Erythroblast (primary cell): Measurements from ENCODE around the gene AGBL4.
"Not testable (repeated sequence)": the region's sequence is repeated elsewhere in the genome, so short reads cannot be mapped to it uniquely, and the experiment has no call there.

Source experiments
- DNase-seq, 2 experiments: peaks; one replicate each; lab custom pipeline; 2025; lab: John Stamatoyannopoulos, UW
- GATA1 ChIP-seq: IDR thresholded peaks from 2 replicates; pipeline ENCODE4 v1.6.1; 2011; ENCODE audit warnings: low read depth, mild to moderate bottlenecking, control low read depth, low read length, moderate library complexity
- POLR2A ChIP-seq: IDR thresholded peaks from 2 replicates; pipeline ENCODE4 v1.6.1; 2011; ENCODE audit warnings: mild to moderate bottlenecking, low read length

The AGBL4 gene

GRCh38 chr1:49841767-49842166, 182.0 kb downstream of the AGBL4 start:
- TF ChIP-seq GATA1, result no peak
- no peak for TF ChIP-seq POLR2A
- no peak for DNase-seq

- TF ChIP-seq GATA1, result no peak
- no peak for TF ChIP-seq POLR2A
- DNase-seq, result no peak
Measured at GRCh38 chr1:49824261-49824660, 199.5 kb downstream of the AGBL4 start.

GRCh38 chr1:49817681-49818080, 206.1 kb downstream of the AGBL4 start:
- TF ChIP-seq GATA1, result no peak
- TF ChIP-seq POLR2A, result no peak
- no peak for DNase-seq

GRCh38 chr1:49787013-49787412, 236.7 kb downstream of the AGBL4 start:
- DNase-seq, result not testable (repeated sequence)

GRCh38 chr1:49765034-49765433, 258.7 kb downstream of the AGBL4 start:
- no peak for DNase-seq
- no peak for TF ChIP-seq POLR2A
- TF ChIP-seq GATA1, result no peak

- DNase-seq, result not testable (repeated sequence)
Measured at GRCh38 chr1:49738118-49738517, 285.6 kb downstream of the AGBL4 start.

GRCh38 chr1:49728377-49728776, 295.4 kb downstream of the AGBL4 start:
- DNase-seq, result no peak
- no peak for TF ChIP-seq GATA1
- TF ChIP-seq POLR2A, result no peak

- DNase-seq, result no peak
- TF ChIP-seq GATA1 (no peak), POLR2A (no peak)
Measured at GRCh38 chr1:49723662-49724061, 300.1 kb downstream of the AGBL4 start.

GRCh38 chr1:49694251-49694827, 329.4 kb downstream of the AGBL4 start:
- no peak for TF ChIP-seq GATA1
- no peak for DNase-seq

- no peak for TF ChIP-seq GATA1
- TF ChIP-seq POLR2A, result no peak
- DNase-seq, result no peak
Measured at GRCh38 chr1:49686107-49686506, 337.6 kb downstream of the AGBL4 start.

GRCh38 chr1:49677706-49678105, 346.0 kb downstream of the AGBL4 start:
- TF ChIP-seq POLR2A (no peak), GATA1 (no peak)
- no peak for DNase-seq

GRCh38 chr1:49651136-49651535, 372.6 kb downstream of the AGBL4 start:
- no peak for TF ChIP-seq POLR2A
- no peak for TF ChIP-seq GATA1
- no peak for DNase-seq

GRCh38 chr1:49630156-49630555, 393.6 kb downstream of the AGBL4 start:
- TF ChIP-seq POLR2A (no peak), GATA1 (no peak)
- DNase-seq, result no peak

- no peak for DNase-seq
- no peak for TF ChIP-seq POLR2A
- TF ChIP-seq GATA1, result no peak
Measured at GRCh38 chr1:49627781-49628180, 396.0 kb downstream of the AGBL4 start.

GRCh38 chr1:49626472-49626871, 397.3 kb downstream of the AGBL4 start:
- no peak for DNase-seq
- no peak for TF ChIP-seq POLR2A
- no peak for TF ChIP-seq GATA1

GRCh38 chr1:49622877-49623276, 400.9 kb downstream of the AGBL4 start:
- DNase-seq, result no peak
- TF ChIP-seq POLR2A (no peak), GATA1 (no peak)
